Activated CD8-positive, alpha-beta memory T cell treated with anti-CD3 and anti-CD28 coated beads for 1 hour (primary cell): Measurements from ENCODE around the gene ASF1B.

Source experiments
- DNase-seq, 2 donors: peaks; one replicate each; pipeline ENCODE4 v3.0.0-alpha.2; 2020; ENCODE audit warnings: low read depth in 1 of 2; ENCODE audit errors: extremely low read depth in 1 of 2

ASF1B gene

DNA sequence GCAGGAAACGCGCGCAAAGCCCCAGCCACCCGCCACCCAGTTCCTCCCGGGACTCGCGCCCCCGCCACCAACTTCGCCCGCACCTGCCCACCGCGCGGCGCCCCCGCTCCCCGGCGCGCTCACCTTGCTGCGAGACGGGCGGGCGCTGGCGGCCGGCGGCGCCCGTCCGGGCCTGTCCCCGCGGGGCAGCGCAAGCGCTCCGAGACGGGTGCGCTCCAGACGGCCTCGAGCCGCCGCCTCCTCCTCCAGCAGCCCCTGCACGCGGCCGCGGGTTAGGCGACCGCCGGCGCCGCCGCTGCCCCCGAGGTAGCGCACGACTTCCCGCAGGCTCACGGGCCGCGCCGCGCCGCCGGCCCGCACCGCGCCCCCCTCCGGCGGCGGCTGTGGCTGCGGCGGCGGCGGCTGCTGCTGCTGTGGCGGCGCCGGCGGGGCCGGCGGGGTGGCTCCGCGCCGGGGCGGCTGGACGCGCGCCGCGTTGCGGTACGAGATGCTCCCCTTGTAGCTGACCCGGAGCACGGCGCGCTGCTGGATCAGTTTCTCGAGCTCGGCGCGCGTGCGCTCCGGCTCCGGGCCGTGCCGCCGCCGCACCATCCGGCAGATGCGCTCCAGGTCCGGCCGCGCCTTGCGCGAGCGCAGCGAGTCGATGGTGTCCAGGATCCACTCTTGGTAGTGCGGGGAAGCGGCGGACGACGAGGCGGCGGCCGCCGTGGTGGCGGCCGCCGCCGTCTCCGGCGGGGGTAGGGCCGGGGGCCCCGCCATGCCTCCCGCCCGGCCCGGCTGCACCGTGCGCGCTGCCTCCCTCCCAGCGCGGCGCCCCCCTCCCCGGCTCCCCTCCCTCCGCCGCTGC lies 46.5 kb downstream of the ASF1B start:
- peak in 1 of 2 donors; percentile 33 for DNase-seq

DNA sequence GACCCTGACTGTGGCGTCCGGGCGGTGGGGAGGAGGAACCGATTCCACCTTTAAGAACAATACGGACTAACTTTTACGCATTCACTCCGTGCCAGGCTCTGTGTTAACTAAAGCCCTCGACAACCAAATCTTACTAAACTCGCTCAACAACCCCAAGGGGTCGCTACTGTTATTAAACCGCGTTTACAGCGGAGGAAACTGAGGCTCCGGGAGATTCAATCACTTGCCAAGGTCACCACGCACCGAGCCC lies 47.1 kb downstream of the ASF1B start:
- no peak for DNase-seq

DNA sequence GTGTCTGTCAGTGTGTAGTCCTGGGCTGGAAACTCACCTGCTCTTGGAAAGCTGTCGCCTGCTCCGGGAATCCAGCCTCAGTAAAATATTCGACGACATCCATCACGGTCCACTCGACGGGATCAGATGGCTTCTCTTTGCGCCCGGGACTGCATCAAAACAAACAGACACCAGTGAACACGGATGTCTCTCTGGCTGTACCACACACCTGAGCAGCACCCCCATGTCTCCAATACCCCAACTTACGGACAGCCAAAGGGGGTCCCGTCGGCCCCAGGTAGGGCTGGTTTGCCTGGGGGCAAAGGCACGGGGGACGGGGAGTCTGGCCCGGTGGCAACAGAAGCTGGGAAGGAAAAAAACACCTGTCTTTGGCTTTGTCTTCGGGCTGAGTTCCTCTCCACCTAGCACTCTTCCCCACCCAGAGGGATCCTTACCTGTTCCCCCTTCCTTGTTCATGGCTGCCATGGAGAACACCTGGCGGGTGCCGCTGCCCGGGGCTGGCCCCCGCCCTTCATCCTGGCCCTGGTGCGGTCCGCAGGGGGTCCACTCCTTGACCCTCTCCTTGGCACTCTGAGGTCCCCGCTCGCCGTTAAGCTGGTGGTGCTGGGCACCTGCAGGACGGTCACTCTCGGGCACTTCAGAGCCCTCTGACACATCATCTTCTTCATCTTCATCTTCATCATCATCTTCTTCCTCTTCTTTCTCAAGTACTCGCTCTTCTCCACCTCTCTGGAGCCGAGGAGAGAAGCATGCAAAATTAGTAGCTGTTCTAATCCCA lies 47.6 kb downstream of the ASF1B start:
- no peak for DNase-seq

DNA sequence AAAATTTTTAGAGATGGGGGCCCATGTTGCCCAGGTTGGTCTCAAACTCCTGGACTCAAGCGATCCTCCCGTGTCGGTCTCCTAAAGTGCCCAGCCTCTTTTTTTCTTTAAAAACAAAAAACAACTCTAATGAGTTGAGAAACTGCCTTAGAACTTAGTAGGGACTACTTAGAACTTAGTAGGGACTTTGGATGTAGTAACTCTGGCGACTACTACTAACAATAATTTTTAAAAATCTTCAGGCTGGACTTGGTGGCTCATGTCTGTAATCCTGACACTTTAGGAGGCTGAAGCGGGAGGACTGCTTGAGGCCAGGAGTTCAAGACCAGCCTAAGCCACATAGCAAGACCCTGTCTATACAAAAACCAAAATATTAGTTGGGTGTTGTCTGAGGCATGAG lies 50.3 kb downstream of the ASF1B start:
- DNase-seq = no peak

DNA sequence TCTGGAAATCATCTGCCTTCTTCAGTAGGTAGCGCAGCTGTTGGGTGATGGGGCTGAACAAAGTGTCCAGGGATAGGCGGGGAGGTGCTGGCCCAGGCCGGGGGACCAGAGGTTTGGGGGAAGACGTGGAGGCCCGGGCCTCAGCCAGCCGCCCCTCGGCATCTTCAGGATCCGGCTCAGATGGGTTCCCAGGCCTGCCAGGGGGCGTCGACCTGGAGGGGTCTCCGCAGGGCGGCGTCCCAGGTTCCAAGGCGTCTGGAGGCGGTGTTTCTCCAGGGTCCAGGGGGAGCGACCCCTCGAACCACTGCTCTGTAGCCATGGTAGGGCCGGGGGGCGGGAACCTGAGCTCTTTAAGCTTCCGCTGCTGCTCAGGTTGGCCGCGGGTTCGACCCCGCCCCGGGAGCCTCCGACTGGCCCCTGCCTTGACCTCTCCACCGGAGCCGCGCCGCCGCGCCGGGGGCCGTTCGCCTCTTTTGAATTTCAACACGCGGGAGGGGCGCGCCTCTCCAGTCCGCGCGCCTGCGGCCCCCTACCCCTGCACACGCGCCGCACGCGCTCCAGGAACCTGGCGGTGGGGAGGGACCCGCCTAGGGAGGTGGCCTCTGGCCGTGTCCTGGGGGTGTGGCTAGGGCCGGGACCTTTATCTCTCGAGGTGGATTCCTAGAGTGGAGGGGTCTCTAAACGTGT lies 50.9 kb downstream of the ASF1B start, which contains the start of gene C19orf67:
Gene C19orf67, minus strand, starts transcription at position 475 of the 687 bp plus-strand sequence. Its CDS starts 156 bp downstream, at position 319.
- no peak for DNase-seq

DNA sequence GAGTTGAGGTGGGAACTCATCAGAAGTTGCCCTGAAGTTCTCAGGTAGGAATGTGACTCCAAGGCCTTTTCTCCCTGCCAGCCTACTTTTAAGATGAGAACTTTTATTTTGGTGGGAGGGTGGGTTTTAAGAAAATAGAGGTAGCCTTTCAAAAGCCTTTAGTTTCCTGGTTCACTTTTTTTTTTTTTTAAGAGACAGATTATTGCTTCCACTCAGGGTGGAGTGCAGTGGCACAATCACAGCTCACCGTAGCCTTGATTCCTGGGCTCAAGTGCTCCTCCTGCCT lies 53.8 kb downstream of the ASF1B start:
- DNase-seq = no peak

DNA sequence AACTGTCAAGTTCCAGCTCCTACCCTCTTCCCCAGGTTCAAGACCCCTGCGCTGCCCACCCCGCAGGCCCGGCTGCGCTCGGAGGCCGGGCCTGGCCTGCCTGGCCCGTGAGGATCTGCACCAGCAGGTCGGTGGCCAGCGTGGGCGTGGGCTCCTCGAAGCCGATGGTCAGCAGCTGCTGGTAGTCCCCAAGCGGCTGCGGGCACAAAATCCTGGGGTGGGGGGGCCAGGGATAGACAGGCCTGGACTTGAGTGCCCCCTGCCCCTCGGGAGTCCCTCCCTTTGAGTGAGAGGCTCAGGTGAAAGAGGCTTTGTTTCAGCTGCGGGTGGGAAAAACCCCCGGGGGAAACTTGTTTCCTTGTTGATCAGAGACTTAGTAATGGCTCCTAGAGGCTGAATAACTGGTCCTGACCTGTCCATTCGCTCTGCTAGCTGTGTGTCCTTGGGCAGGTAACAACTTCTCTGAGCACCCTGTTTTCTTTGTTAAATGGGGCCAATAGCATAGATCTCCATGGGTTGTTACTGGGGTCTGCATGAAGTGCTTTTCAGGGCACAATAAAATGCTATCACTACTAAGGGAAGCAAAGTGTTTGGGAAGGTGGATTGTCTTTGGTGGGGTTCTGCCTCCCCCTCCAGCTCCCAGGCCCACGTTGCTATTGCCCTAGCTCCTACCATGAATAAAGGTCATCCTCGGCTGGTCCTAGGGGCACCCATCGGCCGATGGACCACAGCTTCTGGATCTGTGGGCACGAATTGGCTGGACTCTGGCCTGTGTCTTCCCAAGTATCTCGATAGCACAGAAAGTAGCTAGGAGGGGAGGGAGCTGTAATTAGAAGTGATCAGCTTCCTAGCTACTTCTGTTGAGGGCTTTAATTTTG lies 54.4 kb downstream of the ASF1B start:
- DNase-seq = no peak

DNA sequence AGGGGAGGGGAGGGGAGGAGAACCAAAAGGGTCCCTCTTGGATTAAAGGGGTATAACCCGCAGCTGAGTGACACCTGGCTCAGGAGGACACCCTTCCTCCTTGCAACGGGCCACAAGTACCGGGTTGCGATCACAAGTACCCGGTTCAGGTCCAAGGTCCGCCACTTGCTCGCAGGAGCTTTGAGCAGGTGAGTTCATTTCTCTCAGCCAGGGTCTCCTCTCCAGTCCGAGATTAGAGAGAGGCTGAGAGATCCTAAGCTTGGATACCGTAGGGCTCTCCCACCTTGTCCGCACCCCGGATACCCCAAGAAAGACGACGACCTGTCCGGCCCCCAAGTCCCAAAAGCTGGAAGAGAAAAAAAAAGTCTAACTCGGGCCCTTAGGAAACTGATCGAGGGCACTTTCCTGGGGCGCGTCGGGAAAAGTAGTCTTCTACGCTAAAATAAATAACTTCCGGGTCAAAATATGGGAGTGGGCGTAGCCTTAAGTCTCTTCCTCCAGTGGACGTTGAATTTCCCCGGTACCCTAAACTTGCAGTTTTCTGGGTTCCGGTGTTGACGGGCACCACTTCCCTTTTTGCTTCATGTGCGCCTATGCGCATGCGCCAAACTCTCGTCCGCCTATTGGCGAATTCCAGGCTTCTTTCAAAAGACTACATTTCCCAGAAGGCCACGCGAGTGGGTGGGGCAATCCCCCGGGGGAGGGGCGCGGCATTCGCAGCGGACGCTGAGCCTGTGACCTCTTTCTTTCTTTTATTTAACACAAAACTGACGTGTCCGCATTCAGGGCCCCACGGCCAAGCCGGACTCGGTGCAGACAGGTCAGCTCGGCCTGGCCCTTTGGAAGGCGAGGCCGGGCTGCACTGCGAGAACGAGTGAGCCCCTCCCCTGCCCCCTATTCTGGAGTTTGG lies 55.2 kb downstream of the ASF1B start:
- DNase-seq = peak; percentile 98 to 99

DNA sequence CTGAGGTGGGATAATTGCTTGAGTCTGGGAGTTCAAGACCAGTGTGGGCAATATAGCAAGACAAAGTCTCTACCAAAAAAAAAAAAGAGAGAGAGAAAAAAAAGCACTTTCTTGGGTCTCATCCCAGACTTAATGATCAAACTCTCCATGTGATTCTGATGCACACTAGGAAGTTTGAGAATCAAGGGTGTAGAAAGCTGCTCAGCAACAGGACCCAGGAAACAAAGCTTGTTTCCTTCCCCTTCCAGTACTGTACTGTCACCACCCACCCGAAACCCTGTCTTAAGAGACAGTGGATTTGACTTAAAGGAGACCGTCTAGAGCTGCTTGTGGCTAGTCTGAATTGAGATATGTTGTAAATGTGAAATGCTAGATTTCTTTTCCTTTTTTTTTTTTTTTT lies 58.0 kb downstream of the ASF1B start:
- DNase-seq = no peak

DNA sequence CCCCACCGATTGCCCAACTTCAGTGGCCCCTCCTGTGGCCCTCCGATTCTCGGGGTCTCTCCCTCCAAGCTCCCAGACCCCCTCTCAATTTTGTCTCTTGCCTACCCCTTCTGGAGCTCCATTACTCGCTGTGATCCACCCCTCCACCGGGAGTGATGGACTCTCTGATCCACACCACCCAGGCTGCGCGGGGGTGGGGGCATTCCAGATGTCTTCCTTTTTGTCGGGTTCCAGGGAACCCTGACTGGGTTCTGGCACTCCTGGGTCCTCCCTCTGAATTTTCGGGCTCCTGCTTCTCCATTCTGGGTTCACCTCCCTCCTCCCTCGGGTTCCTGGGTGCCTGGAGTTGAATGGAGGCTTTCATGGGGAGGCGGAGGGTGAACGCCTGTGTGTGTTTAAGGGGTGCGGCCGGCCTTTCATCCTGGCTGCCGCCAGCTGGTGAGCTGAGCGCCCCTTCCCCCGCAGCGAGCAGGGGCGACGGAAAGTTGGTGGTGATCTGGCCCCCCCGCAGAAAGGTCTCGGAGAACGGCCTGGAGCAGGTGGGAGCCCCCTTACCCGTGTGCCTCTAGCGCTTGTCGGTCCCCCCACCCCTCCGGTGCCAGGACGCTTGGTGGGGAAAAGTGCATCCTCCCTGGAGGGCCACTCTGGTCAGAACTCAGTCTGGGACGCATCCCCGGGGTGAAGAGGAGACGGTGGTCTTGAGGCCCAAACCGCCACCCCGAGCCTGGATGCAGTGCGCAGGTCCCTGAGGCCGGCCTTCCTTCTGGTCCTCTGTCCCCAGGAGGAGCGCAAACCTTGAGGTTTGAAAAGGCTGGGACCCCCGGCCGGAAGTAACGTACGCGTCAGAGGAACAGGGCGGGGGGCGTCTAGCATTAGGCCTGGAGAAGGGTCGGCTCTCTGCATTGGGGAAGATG lies 62.2 kb downstream of the ASF1B start:
- DNase-seq = no peak

DNA sequence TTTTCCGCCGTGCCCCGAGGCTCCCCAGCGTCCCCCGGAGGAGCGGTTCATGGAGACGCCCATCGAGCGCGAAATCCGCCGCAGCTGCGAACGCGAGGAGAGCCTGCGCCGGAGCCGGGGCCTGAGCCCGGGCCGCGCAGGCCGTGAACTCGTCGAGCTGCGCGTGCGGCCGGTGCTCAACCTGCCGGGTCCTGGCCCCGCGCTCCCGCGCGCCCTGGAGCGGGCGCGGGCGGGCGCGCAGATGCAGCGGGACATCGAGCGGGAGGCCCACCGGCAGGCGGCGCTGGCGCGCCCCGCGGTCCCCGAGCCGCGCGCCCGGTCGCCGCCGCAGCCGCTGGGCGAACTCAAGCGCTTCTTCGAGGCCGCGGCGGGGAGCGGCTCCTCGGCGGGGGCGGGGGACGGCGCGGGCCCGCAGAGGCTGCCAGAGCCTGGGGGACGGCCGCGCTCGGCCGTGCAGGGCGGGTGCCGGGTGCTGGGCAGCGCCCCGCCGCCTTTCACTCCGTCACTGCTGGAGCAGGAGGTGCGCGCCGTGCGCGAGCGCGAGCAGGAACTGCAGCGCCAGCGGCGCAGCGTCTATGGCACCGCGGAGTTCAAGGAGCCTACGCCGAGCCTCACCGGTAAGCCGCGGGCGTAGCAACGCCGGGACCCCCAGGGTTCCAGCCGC lies 63.0 kb downstream of the ASF1B start:
- DNase-seq = peak in 1 of 2 donors; percentile 66

DNA sequence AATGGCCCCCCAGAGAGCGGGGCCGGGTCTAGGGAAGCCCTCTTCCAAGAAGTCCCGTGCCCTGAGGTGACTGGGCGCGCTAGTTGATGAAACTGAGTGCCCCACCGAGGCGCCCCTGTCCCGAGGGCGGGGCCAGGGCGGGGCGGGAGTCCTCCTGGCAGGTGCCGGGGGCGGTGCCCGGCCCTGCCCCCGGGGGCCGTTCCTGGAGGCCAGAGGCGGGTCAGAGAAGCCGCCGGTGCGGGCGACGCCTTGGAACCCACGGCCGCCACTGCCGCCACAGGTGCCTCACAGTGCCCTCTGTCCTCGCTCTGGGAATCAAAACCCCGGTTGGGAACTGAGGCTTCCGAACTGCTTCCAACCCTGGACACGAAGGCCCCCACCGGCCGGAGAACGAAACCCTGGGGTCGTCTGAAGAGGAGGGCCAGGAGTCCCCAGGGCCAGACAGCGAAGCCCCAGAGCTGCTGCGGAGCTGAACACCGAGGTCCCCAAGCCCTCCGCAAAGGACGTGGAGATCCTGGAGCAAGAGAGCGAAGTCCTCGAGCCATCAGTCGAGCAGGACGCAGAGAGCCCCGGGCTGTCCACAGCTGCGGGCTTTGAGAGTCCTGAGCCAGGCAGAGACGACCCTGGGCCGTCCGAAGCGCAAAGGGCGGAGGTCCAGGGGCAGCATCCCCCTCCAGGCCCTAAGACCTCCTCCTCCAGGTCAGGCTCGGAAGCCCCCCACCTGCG lies 63.7 kb downstream of the ASF1B start, which contains the start of gene MISP3:
Gene MISP3, plus strand, starts transcription at position 252 of the 726 bp plus-strand sequence. CDS start 524 bp downstream, outside the sequence.
- no peak for DNase-seq

DNA sequence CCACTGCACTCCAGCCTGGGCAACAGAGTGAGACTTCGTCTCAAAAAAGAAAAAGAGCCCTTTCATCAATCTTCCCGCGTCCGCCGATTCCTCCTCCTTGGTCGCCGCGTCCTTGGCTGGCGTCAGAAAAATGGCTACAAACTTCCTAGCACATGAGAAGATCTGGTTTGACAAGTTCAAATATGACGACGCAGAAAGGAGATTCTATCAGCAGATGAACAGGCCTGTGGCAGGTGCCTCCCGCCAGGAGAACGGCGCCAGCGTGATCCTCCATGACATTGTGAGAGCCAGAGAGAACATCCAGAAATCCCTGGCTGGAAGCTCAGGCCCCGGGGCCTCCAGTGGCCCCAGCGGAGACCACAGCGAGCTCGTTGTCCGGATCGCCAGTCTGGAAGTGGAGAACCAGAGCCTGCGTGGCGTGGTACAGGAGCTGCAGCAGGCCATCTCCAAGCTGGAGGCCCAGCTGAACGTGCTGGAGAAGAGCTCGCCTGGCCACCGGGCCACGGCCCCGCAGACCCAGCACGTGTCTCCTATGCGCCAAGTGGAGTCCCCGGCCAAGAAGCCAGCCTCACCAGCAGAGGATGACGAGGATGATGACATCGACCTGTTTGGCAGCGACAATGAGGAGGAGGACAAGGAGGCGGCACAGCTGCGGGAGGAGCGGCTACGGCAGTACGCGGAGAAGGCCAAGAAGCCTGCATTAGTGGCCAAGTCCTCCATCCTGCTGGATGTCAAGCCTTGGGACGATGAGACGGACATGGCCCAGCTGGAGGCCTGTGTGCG lies 65.9 kb downstream of the ASF1B start:
- DNase-seq = no peak
